Vagina (tissue), 2 donors: ENCODE results near the gene USP17L11.
"Not testable (repeated sequence)": the region's sequence is repeated elsewhere in the genome, so short reads cannot be mapped to it uniquely, and the experiment has no call there.

ENCODE experiments used
- POLR2A ChIP-seq, 2 donors: fragments of 450-650 bp; IDR thresholded peaks; one replicate each; pipeline ENCODE4 v1.6.1; 2017; ENCODE audit warnings: antibody characterized with exemption in 2 of 2, mild to moderate bottlenecking in 2 of 2, moderate library complexity in 2 of 2
- POLR2AphosphoS5 ChIP-seq, 2 donors: sonication (generic); formaldehyde crosslinking; IDR thresholded peaks; one replicate each; pipeline ENCODE4 v1.9.0; 2017; ENCODE audit warnings: antibody characterized with exemption in 2 of 2, mild to moderate bottlenecking in 2 of 2, low read depth in 1 of 2; ENCODE audit not compliant: insufficient read depth in 1 of 2
- TF ChIP-seq, protein P1 (sequence below), 3 experiments: fragments of 450-650 bp in 2 of 3; fragments of 200-600 bp in 1 of 3; sonication (generic) in 1 of 3; IDR thresholded peaks; one replicate each; pipeline ENCODE4 v1.5.1; 2017 to 2019; ENCODE audit warnings: antibody characterized with exemption in 3 of 3, mild to moderate bottlenecking in 2 of 3, moderate library complexity in 2 of 3

GRCh38 chr4:9169791-9170459 lies 45.3 kb upstream of the USP17L11 start, which contains the start of gene FAM90A26:
- TF ChIP-seq POLR2AphosphoS5 (IDR thresholded peaks at IDR 0.05; ENCODE audit: insufficient read depth in 1 of 2, low read depth in 1 of 2); POLR2A (IDR thresholded peaks at IDR 0.05): not testable (repeated sequence)
- TF ChIP-seq, protein P1, sequence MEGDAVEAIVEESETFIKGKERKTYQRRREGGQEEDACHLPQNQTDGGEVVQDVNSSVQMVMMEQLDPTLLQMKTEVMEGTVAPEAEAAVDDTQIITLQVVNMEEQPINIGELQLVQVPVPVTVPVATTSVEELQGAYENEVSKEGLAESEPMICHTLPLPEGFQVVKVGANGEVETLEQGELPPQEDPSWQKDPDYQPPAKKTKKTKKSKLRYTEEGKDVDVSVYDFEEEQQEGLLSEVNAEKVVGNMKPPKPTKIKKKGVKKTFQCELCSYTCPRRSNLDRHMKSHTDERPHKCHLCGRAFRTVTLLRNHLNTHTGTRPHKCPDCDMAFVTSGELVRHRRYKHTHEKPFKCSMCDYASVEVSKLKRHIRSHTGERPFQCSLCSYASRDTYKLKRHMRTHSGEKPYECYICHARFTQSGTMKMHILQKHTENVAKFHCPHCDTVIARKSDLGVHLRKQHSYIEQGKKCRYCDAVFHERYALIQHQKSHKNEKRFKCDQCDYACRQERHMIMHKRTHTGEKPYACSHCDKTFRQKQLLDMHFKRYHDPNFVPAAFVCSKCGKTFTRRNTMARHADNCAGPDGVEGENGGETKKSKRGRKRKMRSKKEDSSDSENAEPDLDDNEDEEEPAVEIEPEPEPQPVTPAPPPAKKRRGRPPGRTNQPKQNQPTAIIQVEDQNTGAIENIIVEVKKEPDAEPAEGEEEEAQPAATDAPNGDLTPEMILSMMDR (IDR thresholded peaks at IDR 0.05) = not testable (repeated sequence)
